ENCODE data around the gene SLF2.

GRCh38 chr10:101003639-101004206 is 91.0 kb downstream of the SLF2 start:
- TF ChIP-seq CTCF (conservative IDR thresholded peaks at IDR 0.05) (no peak), EZH2 (IDR thresholded peaks at IDR 0.05; ENCODE audit: low read depth) (no peak)

Data from PC-9 (cell line).